ENCODE measurements around the gene PRKAR2B. TPM values are rescaled to one million over a fixed set of nuclear protein-coding genes. Genes with fewer than 3 reads are reported as not detected.

PRKAR2B gene
- total and polyA plus RNA-seq, 2 donors (not counting 1 experiment from before 2014, with no cell fraction given) = 6.5 to 14.7 TPM

DNA sequence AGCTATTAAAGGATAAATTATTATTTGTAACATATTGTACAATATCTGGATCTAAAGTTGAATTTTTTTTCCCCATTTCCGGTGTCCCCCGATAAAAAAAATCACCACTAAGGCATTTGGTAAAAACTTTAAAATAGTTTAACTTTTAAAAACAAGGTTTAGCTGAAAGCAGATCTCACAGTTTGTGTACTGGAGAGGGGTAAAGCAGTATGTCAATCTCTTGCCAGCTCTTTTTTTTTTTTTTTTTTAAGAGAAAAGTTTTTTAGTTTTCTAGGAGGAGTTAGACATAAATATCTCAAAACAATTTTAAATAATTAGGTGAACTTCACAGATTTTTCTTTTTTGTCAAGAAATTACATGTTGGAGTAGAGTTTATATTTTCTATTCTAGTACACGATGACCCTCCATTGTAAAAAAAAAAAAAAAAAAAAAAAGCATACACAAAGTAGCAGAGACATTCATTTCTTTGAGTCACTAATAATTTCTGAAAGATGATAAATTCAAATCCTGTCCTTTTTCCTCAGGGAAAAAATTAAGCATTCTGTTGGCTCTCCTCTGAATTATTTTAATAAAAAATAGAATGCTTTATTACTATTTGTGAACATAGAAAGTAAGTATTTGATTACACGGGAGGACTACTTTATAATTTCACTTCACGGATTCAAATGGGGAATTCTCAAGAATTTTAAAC, 122.4 kb downstream of the PRKAR2B start:
- peak overlapping the region; percentile 100 for H3K4me2 ChIP-seq (ENCODE audit: extremely low read depth, insufficient read depth, low read length)
- no peaks in the 10 kb centered on the region for H3K27me3 ChIP-seq (ENCODE audit: control insufficient read depth, insufficient read depth, low read length)
- peaks cover 17% of the 10 kb centered on the region for H3K79me2 ChIP-seq (ENCODE audit: control insufficient read depth, insufficient read depth, low read length)
- no peaks in the 10 kb centered on the region for H3K4me1 ChIP-seq (ENCODE audit: control insufficient read depth, extremely low read depth, insufficient read depth, low read length)
- DNase-seq (ENCODE audit: low read depth in 2 of 2) = no peak
- H2AFZ ChIP-seq (ENCODE audit: low read length) = peak overlapping the region; percentile 60
- H4K20me1 ChIP-seq (ENCODE audit: control insufficient read depth, extremely low read depth, insufficient read depth, low read length) = peaks cover 3% of the 10 kb centered on the region
- no peaks in the 10 kb centered on the region for H3K9me3 ChIP-seq (ENCODE audit: control insufficient read depth, insufficient read depth, low read depth, low read length)
- peak overlapping the region; percentile 55 for H3K9ac ChIP-seq (ENCODE audit: insufficient read depth, low read length)
- H3K36me3 ChIP-seq (ENCODE audit: control insufficient read depth, insufficient read depth, low read length) = no peaks in the 10 kb centered on the region
- H3K4me3 ChIP-seq (replicated peaks in 1 of 4; ENCODE audit: control extremely low read depth in 1 of 4, insufficient read depth in 1 of 4, low read depth in 3 of 4, low read length in 4 of 4) = peak overlapping the region; percentile 63 to 88 (median 76)
- H3K27ac ChIP-seq (ENCODE audit: insufficient read depth, low read length) = peak overlapping the region; percentile 97
- TF ChIP-seq, protein P1, sequence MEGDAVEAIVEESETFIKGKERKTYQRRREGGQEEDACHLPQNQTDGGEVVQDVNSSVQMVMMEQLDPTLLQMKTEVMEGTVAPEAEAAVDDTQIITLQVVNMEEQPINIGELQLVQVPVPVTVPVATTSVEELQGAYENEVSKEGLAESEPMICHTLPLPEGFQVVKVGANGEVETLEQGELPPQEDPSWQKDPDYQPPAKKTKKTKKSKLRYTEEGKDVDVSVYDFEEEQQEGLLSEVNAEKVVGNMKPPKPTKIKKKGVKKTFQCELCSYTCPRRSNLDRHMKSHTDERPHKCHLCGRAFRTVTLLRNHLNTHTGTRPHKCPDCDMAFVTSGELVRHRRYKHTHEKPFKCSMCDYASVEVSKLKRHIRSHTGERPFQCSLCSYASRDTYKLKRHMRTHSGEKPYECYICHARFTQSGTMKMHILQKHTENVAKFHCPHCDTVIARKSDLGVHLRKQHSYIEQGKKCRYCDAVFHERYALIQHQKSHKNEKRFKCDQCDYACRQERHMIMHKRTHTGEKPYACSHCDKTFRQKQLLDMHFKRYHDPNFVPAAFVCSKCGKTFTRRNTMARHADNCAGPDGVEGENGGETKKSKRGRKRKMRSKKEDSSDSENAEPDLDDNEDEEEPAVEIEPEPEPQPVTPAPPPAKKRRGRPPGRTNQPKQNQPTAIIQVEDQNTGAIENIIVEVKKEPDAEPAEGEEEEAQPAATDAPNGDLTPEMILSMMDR (conservative IDR thresholded peaks at IDR 0.05 in 1 of 2, IDR thresholded peaks at IDR 0.05 in 1 of 2; ENCODE audit: low read depth in 1 of 2, low read length in 2 of 2) = no peak
- no peak for TF ChIP-seq EZH2 (IDR thresholded peaks at IDR 0.05; ENCODE audit: low read length, missing control alignments)

DNA sequence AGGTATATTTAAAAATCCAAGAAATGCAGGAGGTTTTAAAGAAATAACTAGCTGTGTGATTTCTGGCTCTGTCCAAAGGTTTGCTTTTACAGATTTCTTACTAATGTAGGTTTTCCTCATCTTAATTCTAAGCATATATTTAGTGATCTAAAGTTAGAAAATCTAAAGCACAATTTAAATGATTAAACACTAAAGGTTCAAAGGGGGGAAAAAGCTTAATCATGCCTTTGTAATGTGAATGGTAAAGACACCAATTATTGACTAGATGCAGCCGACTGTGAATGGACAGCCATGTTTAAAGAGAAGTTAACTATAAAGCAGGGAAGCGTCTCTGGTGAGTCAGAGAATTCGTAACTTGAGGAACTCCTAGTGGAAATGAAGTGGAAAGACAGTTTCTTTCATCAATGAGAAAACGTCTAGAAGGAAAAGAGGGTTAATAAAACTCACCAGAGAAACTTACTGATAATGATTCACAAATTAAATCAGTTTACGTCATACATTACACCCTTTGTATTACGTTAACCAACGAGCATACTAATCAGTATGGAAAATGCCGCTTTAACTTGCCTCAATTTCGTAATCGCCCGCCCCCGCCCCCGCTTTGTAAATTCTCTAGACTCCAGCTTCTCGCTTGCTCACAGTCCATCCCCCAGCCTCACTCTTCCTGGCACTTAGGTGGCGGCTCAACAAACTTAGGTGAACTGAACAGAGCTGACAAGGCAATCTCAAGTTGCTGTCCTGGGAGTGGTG, 123.2 kb downstream of the PRKAR2B start:
- peak overlapping the region; percentile 80 for H3K9ac ChIP-seq (ENCODE audit: insufficient read depth, low read length)
- no peaks in the 10 kb centered on the region for H3K36me3 ChIP-seq (ENCODE audit: control insufficient read depth, insufficient read depth, low read length)
- H3K4me3 ChIP-seq (replicated peaks in 1 of 4; ENCODE audit: control extremely low read depth in 1 of 4, insufficient read depth in 1 of 4, low read depth in 3 of 4, low read length in 4 of 4) = peak overlapping the region; percentile 63 to 88 (median 76)
- peak overlapping the region; percentile 97 for H3K27ac ChIP-seq (ENCODE audit: insufficient read depth, low read length)
- no peak for TF ChIP-seq EZH2 (IDR thresholded peaks at IDR 0.05; ENCODE audit: low read length, missing control alignments)
- TF ChIP-seq, protein P1 (conservative IDR thresholded peaks at IDR 0.05 in 1 of 2, IDR thresholded peaks at IDR 0.05 in 1 of 2; ENCODE audit: low read depth in 1 of 2, low read length in 2 of 2) = peak; percentile 43 to 47
- H3K4me1 ChIP-seq (ENCODE audit: control insufficient read depth, extremely low read depth, insufficient read depth, low read length) = no peaks in the 10 kb centered on the region
- H3K4me2 ChIP-seq (ENCODE audit: extremely low read depth, insufficient read depth, low read length) = peak overlapping the region; percentile 100
- H3K79me2 ChIP-seq (ENCODE audit: control insufficient read depth, insufficient read depth, low read length) = peaks cover 23% of the 10 kb centered on the region
- peak; percentile 86 to 93 for DNase-seq (ENCODE audit: low read depth in 2 of 2)
- peaks cover 3% of the 10 kb centered on the region for H4K20me1 ChIP-seq (ENCODE audit: control insufficient read depth, extremely low read depth, insufficient read depth, low read length)
- H2AFZ ChIP-seq (ENCODE audit: low read length) = peak overlapping the region; percentile 84
- no peaks in the 10 kb centered on the region for H3K9me3 ChIP-seq (ENCODE audit: control insufficient read depth, insufficient read depth, low read depth, low read length)
- H3K27me3 ChIP-seq (ENCODE audit: control insufficient read depth, insufficient read depth, low read length) = no peaks in the 10 kb centered on the region
